B cell (primary cell): ENCODE results near the gene CCNK.

ENCODE experiments used
- CTCF ChIP-seq: fragments of 200-600 bp; IDR thresholded peaks from one replicate; pipeline ENCODE4 v1.8.0; 2022; ENCODE audit warnings: antibody characterized with exemption, mild to moderate bottlenecking
- EZH2 ChIP-seq: IDR thresholded peaks from 2 replicates; pipeline ENCODE4 v1.6.1; 2012; ENCODE audit warnings: borderline replicate concordance, low read depth, mild to moderate bottlenecking, moderate library complexity, low read length; ENCODE audit not compliant: insufficient read depth, poor library complexity, severe bottlenecking

GRCh38 chr14:99527026-99527425 is 45.8 kb downstream of the CCNK start:
- TF ChIP-seq CTCF (no peak), EZH2 (no peak)
